Pancreas (tissue), 10 donors: ENCODE results near the gene ZNF207. TPM values are rescaled to one million over a fixed set of nuclear protein-coding genes. Genes with fewer than 3 reads are reported as not detected.
"Not testable (repeated sequence)": the region's sequence is repeated elsewhere in the genome, so short reads cannot be mapped to it uniquely, and the experiment has no call there.

Experiments
- ATAC-seq, 4 donors: fragments of 200-7000 bp; cut with Tn5 transposase; one replicate each; pipeline versions ENCODE4 v1.8.0 to v1.9.1; 2020; ENCODE audit warnings: mild to moderate bottlenecking in 4 of 4, moderate library complexity in 4 of 4
- DNase-seq, 6 donors: peaks; one replicate each; pipeline ENCODE4 v3.0.0-alpha.2; 2020
- FAIRE-seq: peaks from 2 replicates; lab custom pipeline; 2012; peaks lifted over from hg19 to GRCh38; lab: Jason Lieb, UNC
- H3K27ac ChIP-seq, 4 donors: fragments of 200-600 bp; sonication (generic); 1 replicate in 3 of 4; 2 replicates in 1 of 4; pipeline versions ENCODE4 v1.5.0 to v1.8.0; 2020
- H3K27me3 ChIP-seq, 4 donors: fragments of 200-600 bp; one replicate each; pipeline ENCODE4 v1.8.0; 2021
- H3K36me3 ChIP-seq, 3 donors: fragments of 200-600 bp; sonication (generic) in 1 of 3; one replicate each; pipeline versions ENCODE4 v1.5.0 to v1.8.0; 2020 to 2021
- H3K4me1 ChIP-seq, 3 donors: fragments of 200-600 bp; one replicate each; pipeline ENCODE4 v1.8.0; 2021
- H3K4me3 ChIP-seq, 4 donors: fragments of 200-600 bp; sonication (generic) in 2 of 4; one replicate each; pipeline versions ENCODE4 v1.5.0 to v1.8.0; 2020 to 2021
- H3K9me3 ChIP-seq, 4 donors: fragments of 200-600 bp; one replicate each; pipeline ENCODE4 v1.8.0; 2021
- CTCF ChIP-seq, 4 donors: fragments of 200-600 bp; sonication (generic) in 3 of 4; IDR thresholded peaks; one replicate each; pipeline versions ENCODE4 v1.5.0 to v1.8.0; 2021; ENCODE audit warnings: antibody characterized with exemption in 4 of 4
- WGBS, 2 donors: extraction: QIAGEN DNeasy Blood & Tissue Kit; methylation state at CpG; one replicate each; pipeline ENCODE4 v1.1.7; 2013; 5-methylcytosine and 5-hydroxymethylcytosine counted together
- intact Hi-C, 3 donors: fragments of 100-400 bp; cut with DNase I; formaldehyde crosslinking; loops; one replicate each; pipeline versions ENCODE4 v1.11.1 to v1.14.2; 2022
- polyA plus RNA-seq, 2 donors: library from polyadenylated mRNA; stranded (reverse); fragments of 200-250 nt; gene quantifications; one replicate each; pipeline ENCODE4 v1.2.3, GENCODE V29; 2013
- total RNA-seq, 6 donors: library from RNA; stranded (reverse); fragmentation: NEBNext Ultra II Directional in 4 of 6; extraction: Animal tissue kit (Norgen Biotek cat#: 25700) in 4 of 6; gene quantifications; one replicate each; pipeline versions ENCODE4 v1.2.1 to v1.2.4, GENCODE V29; 2021 to 2023
- donor health status: healthy with polysubstance abuse.
- donor health status: DM: no; HTN: no; CAD: no; lungs with moderate emphysema.
- donor health status: DM: no; HTN: no; CAD: no.
- donor health status: control.
- donor health status: control.
- donor health status: Bipolar disorder and iron deficiency.
- donor health status: DM: yes; HTN: yes; CAD: no.
- donor health status: DM: no; HTN: no; CAD: no.
- donor health status: DM: no; HTN: no; CAD: no.
- donor health status: DM: yes; HTN: yes; CAD: no.

The ZNF207 gene
- total and polyA plus RNA-seq, 8 donors, result 35.1 to 82.4 (median 44.2) TPM

- ATAC-seq, result no peak
- no peaks in the 10 kb centered on the region for H3K36me3 ChIP-seq
- no peak for TF ChIP-seq CTCF (IDR thresholded peaks at IDR 0.05)
Observed at GRCh38 chr17:32388613-32389459, 38.9 kb downstream of the ZNF207 start.

GRCh38 chr17:32393904-32394303 lies 43.9 kb downstream of the ZNF207 start:
- H3K27me3 ChIP-seq, result no peaks in the 10 kb centered on the region
- intact Hi-C loops, result no loop called here
- 96% methylated on average over 5 of the region's 5 CpGs for WGBS, 2 donors
- FAIRE-seq, result no peak
- no peak for ATAC-seq
- no peak overlapping the region for H3K27ac ChIP-seq
- no peaks in the 10 kb centered on the region for H3K36me3 ChIP-seq
- no peaks in the 10 kb centered on the region for H3K4me1 ChIP-seq
- DNase-seq, result no peak
- H3K4me3 ChIP-seq, result no peak overlapping the region
- no peak for TF ChIP-seq CTCF (IDR thresholded peaks at IDR 0.05)
- no peaks in the 10 kb centered on the region for H3K9me3 ChIP-seq

More at GRCh38 chr17:32388613-32389459, 38.9 kb downstream of the ZNF207 start:
- FAIRE-seq, result no peak
- DNase-seq, result no peak
- Histone ChIP-seq H3K4me3 (no peak overlapping the region), H3K9me3 (no peaks in the 10 kb centered on the region), H3K27me3 (no peaks in the 10 kb centered on the region), H3K27ac (no peak overlapping the region), H3K4me1 (no peaks in the 10 kb centered on the region)
- 94 to 97% methylated on average over 6 of the region's 6 CpGs for WGBS, 2 donors
- intact Hi-C loops, result no loop called here

GRCh38 chr17:32396343-32396742 lies 46.4 kb downstream of the ZNF207 start:
- 84 to 88% methylated on average over 5 of the region's 5 CpGs for WGBS, 2 donors
- H3K9me3 ChIP-seq, result no peaks in the 10 kb centered on the region
- FAIRE-seq (no peak), ATAC-seq (no peak), DNase-seq (no peak)
- TF ChIP-seq CTCF (IDR thresholded peaks at IDR 0.05), result no peak
- no peak overlapping the region for H3K27ac ChIP-seq
- no peaks in the 10 kb centered on the region for H3K4me1 ChIP-seq
- H3K27me3 ChIP-seq, result no peaks in the 10 kb centered on the region
- intact Hi-C loops, result no loop called here
- no peak overlapping the region for H3K4me3 ChIP-seq
- H3K36me3 ChIP-seq, result no peaks in the 10 kb centered on the region

GRCh38 chr17:32398946-32399345 lies 49.0 kb downstream of the ZNF207 start:
- no peaks in the 10 kb centered on the region for H3K27me3 ChIP-seq
- FAIRE-seq, result no peak
- H3K4me3 ChIP-seq, result no peak overlapping the region
- TF ChIP-seq CTCF (IDR thresholded peaks at IDR 0.05), result no peak
- H3K36me3 ChIP-seq, result no peaks in the 10 kb centered on the region
- intact Hi-C loops, result no loop called here
- no peak for DNase-seq
- H3K4me1 ChIP-seq, result no peaks in the 10 kb centered on the region
- no peaks in the 10 kb centered on the region for H3K9me3 ChIP-seq
- no peak overlapping the region for H3K27ac ChIP-seq
- ATAC-seq, result no peak

GRCh38 chr17:32410085-32410484 lies 60.1 kb downstream of the ZNF207 start:
- ATAC-seq, FAIRE-seq, H3K4me1 ChIP-seq, H3K4me3 ChIP-seq, H3K9me3 ChIP-seq, H3K36me3 ChIP-seq, H3K27me3 ChIP-seq, H3K27ac ChIP-seq, intact Hi-C loops, DNase-seq: not testable (repeated sequence)
- 93 to 94% methylated on average over 3 of the region's 3 CpGs for WGBS, 2 donors
